T follicular helper cell (primary cell): ENCODE data around the gene FILIP1.
A peak's percentile ranks its signal among the peaks of the same experiment; 100 is the strongest.

ENCODE experiments used
- DNase-seq: peaks from one replicate; pipeline ENCODE4 v3.0.0-alpha.2; 2020; ENCODE audit warnings: low read depth

Gene FILIP1

DNA sequence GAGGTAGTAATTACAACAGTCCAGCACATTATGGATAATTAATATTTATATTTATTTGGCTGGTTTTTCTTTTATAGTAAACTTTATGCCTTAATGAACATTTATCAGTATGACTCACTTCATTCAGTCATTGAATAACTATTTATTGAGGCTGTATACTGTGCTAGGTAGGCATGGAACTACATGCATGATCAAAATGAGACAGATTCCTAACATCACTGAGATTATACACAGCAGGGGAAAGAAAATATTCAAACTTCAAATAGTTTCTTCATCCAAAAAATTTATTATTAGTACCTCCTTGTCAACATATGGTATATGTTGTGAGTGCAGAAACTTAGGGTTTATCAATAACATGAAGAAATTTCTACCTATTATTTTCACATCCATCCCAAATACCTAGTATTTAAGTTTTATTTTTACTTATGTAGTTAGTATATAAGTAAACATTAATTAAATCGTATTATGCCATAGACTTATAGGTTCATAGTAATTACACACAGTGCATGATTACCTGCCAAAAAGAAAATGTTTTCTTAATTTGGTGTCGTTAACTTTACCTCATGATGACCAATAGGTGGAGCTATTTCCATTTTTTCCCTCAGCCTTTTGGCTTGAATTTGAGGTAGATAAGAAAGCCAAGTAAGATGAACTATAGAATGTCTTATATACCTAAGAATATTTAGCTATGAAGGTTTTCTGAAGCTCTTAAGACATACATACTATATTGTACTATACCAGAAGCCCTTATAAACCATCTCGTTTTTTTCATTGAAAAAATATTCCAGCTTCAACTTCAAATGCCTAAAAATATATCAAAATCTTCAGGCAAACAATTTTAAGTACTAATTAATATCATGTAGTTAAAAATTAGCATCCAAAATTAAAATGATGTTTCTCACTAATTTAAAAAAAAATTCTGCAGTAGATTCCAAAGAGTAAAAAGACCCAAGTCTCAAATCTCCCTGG, 196.5 kb downstream of the FILIP1 start:
- DNase-seq: no peak

DNA sequence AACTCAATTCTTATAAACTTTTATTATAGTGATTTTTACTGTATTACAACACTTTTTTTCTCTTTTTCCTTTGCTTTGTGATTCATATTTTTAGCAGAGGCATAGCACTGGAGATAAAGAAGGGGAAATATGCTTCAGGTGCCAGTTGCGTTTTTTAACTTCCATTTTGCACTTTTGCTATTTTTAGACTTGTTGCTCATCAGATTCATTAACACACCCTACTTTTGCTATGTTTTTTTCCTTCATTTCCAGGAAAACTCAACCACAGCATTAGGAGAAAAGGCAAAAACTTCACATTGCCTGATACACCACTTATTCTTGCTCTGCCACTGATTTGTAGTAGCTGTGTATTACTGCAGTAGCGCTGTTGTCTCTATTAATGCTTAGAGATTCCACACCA, 201.0 kb downstream of the FILIP1 start:
- DNase-seq: no peak

GRCh38 chr6:75291744-75292143, 201.9 kb downstream of the FILIP1 start:
- DNase-seq: no peak

DNA sequence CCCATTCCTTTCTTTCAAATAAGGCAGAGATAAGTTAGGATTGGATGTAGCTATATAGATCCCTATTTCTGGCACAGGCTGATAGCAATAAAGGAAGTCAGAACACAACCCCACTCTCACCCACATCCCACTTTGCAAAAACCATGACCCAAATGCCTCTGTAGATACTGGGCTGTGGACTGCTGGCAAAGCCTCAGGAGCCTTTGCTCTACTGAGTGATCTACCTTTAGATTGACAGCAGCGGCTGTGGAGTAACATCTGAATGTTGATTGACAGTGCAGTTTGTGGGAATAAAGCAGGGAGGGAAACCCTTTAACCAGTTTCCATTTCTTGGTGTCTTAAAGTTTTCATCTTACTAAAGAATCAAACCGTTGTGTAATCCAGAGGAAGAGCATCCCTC, 202.3 kb downstream of the FILIP1 start:
- no peak for DNase-seq

GRCh38 chr6:75290136-75290945, 203.3 kb downstream of the FILIP1 start:
- DNase-seq: no peak

DNA sequence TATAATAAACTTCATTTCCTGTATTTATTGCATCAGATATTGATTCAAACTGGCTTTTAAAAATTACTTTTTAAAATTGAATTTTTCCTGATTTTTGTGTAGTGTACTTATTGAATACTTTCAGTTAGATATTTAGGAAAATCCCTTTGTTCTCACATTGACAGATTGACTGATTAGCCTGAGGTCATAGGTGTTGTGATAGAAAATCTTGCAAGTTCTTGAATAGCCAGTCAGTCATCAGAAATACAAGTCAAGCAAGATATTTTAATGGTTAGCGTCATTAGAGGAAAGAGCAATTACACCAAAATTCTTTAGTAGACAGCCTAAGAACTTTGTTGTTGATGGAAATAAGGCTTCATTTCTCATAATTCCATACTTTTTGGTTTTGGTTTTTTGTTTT, 205.6 kb downstream of the FILIP1 start:
- no peak for DNase-seq

GRCh38 chr6:75287424-75287823, 206.2 kb downstream of the FILIP1 start:
- DNase-seq: no peak

DNA sequence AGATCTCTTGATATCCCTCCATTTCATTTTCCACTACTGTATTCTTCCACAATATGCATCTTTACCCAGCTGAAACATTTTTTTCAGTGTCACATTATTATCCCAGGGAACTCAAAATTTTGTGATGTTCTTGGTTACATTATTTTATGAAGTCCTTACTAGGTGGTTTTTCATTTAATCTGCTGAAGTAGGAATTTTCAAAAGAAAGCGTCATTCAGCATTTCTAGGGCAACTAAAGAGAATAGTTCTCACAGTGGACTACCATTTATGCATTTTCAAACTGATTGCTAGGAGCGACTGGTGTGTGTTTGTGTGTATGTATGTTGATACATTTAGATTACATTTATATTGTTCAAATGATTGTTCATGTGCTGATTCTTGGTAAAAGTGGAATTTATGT, 206.6 kb downstream of the FILIP1 start:
- no peak for DNase-seq

GRCh38 chr6:75285283-75285639, 208.3 kb downstream of the FILIP1 start:
- DNase-seq: no peak

DNA sequence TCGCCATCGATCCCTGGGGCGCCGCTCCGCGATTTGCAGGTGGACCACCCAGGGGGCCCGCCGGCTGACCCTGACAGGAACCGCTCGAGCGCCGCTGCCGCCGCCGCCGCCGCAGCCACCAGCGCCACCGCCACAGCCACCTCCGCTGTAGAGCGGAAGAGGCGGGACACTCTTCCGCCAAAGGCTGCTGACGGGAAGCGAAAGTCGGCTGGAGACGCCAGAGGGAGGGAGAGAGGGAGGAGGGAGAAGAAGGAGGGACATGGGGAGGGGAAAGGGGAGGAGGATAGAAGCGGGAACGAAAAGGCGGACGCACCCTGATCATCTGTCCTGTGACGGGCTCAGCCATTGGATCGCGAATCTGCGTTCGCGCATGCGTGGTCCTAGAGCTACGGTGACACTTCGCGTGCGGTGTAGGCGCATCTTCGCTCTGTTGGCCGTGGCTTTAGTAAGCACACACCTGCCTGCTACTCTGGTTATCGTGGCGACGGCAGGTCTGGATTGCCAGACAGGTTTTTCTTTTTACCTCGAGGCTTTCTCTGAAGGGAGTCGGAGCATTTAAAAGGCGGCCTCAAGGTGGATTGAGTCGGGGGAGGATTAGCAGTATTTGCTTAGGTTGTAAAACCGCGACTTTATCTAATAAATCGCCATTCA, 208.8 kb downstream of the FILIP1 start, which contains the start of gene TMEM30A:
TSS of gene TMEM30A (minus strand) at position 161 of the 651 bp plus-strand sequence. CDS start at position 7, 154 bp downstream.
- peak; percentile 94 for DNase-seq

- no peak for DNase-seq
Observed at GRCh38 chr6:75283907-75284631, 209.5 kb downstream of the FILIP1 start.

DNA sequence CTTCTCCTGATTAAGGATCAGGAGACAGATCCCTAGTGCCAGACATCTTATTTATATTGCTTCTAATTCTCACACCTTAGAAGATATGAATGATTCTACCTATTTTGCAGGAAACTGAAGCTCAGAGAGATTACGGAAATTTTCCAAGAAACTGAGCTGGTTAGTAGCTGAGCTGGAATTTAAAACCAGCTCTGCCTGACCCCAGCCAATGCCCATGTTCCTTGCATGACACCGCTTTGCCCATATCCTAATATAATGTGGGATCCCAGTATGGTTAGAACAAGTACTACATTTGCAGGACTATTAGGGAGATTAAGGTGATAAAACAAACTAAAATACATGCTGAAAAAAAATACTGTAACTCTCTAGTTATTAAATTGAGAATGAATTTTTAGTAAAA, 210.9 kb downstream of the FILIP1 start:
- DNase-seq: no peak

DNA sequence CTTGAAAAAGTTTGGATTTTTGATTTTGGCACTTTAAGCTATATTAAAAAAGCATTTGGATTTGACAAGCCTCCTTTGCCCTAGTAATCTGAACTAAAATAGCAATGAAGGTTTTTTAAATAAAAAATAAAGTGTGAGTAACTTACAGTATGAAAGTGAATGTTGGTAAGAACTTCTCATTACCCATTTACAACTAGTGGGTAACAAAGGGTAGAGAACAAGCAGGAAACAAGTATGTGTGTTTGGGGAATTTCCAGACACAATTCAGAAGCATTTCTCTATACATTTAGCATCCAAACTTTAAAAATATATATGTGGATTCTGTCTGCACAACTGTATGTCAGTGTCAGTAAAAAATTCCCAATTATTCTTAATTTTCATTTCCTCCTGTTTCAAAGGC, 211.9 kb downstream of the FILIP1 start:
- DNase-seq: no peak

DNA sequence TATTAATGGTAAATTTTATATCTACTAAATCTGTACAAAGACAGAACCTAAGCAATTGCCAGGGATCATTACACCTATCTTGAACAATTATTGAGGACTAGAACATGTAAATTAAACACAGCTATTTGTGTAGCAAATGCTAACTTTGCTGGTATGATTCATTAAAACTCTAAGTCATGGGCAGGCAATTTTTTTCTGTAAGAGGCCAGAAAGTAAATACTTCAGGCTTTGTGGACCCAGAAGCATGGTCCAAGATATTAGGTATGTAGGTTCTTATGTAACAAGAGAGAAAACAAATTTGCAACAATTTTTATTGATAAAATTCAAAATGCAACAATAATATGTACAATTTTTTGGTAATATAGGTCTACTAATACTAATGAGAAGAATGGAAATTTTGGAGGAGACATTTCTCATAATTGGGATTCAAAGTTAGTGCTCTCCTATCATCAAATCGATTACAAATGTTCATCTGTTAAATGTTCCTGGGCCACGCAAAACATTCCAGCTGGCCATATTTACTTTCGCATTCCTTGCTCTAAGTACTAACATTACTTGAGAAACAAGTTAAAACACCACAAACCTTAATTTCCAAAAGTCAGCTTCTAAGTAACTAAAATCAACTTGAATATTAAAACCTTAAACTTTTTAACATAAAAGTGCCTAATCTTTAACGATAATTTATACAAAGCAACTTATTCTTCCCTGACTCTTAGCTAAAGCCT, 213.3 kb downstream of the FILIP1 start:
- no peak for DNase-seq

- DNase-seq: no peak
Observed at GRCh38 chr6:75279418-75279817, 214.2 kb downstream of the FILIP1 start.

GRCh38 chr6:75278474-75279077, 215.0 kb downstream of the FILIP1 start:
- DNase-seq: no peak

- DNase-seq: no peak
Observed at GRCh38 chr6:75275067-75275466, 218.5 kb downstream of the FILIP1 start.

- DNase-seq: no peak
Observed at GRCh38 chr6:75273009-75273408, 220.6 kb downstream of the FILIP1 start.

DNA sequence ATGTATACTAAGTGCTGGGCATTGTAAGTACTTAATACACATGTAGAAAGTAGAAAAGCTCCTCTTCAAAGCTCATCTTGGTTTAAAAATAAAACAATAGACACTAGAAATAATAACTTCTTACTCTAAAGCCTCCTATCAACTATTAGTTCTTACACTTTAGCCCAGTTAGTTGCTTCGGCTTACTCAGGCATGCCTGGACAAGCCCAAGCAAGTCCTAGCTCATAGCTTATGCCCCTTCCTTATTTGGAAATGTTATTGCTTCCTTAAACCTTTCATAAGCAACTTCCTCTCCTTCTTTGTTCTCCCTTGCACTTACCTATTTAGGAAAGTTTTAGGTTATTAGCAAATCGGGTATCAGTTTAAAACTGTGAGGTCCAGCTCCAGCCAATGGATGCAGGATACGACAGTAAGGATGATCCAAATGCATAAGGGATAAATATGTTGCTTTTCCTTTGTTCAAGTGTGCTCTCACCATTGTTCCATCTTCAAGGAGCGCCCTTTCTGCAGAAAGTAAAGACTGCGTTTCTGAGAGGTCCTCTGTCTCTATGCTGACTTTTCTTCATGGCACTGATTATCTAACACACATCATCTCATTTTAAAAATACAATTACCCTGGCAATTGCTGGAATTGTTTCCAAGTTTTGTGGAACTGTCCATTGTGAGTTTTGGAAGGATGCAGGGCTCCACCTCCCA, 221.3 kb downstream of the FILIP1 start:
- DNase-seq: no peak

- DNase-seq: no peak
Observed at GRCh38 chr6:75268988-75269354, 224.6 kb downstream of the FILIP1 start.
